Measurements from ENCODE around the gene SLC10A3.
"Not testable (repeated sequence)": the region's sequence is repeated elsewhere in the genome, so short reads cannot be mapped to it uniquely, and the experiment has no call there.

SLC10A3 gene

DNA sequence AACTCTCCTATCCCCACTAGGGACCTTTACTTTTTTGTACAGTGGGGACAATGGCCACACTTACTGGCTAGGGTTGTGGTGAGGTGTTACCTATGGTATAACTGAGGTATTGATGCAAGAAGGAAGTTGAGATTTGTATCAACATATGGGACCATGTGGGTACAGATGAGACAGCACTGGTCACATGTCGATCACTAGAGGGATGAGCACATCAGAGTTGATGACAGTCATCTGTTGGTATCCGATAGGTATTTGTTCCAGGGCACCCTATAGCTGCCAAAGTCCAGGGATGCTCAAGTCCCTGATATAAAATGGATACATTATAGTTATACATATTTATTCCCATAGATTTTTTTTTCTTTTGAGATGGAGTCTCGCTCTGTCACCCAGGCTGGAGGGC lies 12.6 kb upstream of the SLC10A3 start:
- Histone ChIP-seq H3K36me3 (ENCODE audit: insufficient read depth, low read length) (no peaks in the 10 kb centered on the region), H3K4me3 (no peak overlapping the region), H3K9ac (ENCODE audit: insufficient read length) (no peak overlapping the region), H3K9me3 (ENCODE audit: low read depth, low read length) (no peaks in the 10 kb centered on the region), H3K27ac (no peak overlapping the region)
- TF ChIP-seq POLR2AphosphoS5 (IDR thresholded peaks at IDR 0.05; ENCODE audit: borderline replicate concordance, low read depth, low read length) (no peak), FOXP2 (optimal IDR thresholded peaks at IDR 0.05; ENCODE audit: control extremely low read depth, extremely low read length, insufficient read depth) (no peak), EZH2 (IDR thresholded peaks at IDR 0.05) (no peak)
- no peak for DNase-seq (ENCODE audit: low read depth, low spot score)

DNA sequence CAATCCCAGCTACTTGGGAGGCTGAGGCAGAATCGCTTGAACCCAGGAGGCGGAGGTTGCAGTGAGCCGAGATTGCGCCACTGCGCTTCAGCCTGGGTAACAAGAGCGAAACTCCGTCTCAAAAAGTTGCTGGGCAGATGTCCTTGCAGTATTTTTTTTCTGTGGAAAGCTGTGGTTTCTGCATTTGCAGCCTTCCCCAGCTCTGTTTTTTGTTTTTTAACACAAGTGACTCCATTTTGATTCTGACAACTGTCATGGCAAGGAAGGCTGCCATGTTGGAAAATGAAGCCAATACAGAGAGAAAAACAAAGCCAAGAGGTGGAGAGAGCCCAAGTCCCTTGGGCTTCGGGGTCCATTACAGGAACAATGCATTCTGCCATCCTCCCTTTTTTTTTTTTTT lies 11.7 kb upstream of the SLC10A3 start:
- no peaks in the 10 kb centered on the region for H3K36me3 ChIP-seq (ENCODE audit: insufficient read depth, low read length)
- H3K9me3 ChIP-seq (ENCODE audit: low read depth, low read length), result no peaks in the 10 kb centered on the region
- H3K27ac ChIP-seq, result no peak overlapping the region
- H3K4me3 ChIP-seq, result no peak overlapping the region
- no peak for DNase-seq (ENCODE audit: low read depth, low spot score)
- H3K9ac ChIP-seq (ENCODE audit: insufficient read length), result no peak overlapping the region
- TF ChIP-seq EZH2 (IDR thresholded peaks at IDR 0.05) (no peak), POLR2AphosphoS5 (IDR thresholded peaks at IDR 0.05; ENCODE audit: borderline replicate concordance, low read depth, low read length) (no peak), FOXP2 (optimal IDR thresholded peaks at IDR 0.05; ENCODE audit: control extremely low read depth, extremely low read length, insufficient read depth) (no peak)

DNA sequence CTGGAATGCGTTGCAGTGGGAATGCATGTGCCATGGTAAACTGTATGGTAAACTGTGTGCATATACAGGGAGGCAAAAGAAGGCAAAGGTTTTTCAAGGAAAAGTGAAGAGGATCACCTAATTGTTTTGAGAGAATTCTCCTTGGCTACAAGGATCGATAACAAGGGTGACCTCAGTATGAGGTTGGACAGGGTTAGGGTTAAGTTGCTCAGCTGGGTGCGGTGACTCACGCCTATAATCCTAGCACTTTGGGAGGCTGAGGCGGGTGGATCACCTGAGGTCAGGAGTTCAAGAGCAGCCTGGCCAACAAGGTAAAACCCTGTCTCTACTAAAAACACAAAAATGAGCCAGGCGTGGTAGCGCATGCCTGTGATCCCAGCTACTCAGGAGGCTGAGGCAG lies 11.0 kb upstream of the SLC10A3 start:
- not testable (repeated sequence) for DNase-seq (ENCODE audit: low read depth, low spot score); H3K9ac ChIP-seq (ENCODE audit: insufficient read length); H3K27ac ChIP-seq; H3K9me3 ChIP-seq (ENCODE audit: low read depth, low read length); H3K36me3 ChIP-seq (ENCODE audit: insufficient read depth, low read length); H3K4me3 ChIP-seq

DNA sequence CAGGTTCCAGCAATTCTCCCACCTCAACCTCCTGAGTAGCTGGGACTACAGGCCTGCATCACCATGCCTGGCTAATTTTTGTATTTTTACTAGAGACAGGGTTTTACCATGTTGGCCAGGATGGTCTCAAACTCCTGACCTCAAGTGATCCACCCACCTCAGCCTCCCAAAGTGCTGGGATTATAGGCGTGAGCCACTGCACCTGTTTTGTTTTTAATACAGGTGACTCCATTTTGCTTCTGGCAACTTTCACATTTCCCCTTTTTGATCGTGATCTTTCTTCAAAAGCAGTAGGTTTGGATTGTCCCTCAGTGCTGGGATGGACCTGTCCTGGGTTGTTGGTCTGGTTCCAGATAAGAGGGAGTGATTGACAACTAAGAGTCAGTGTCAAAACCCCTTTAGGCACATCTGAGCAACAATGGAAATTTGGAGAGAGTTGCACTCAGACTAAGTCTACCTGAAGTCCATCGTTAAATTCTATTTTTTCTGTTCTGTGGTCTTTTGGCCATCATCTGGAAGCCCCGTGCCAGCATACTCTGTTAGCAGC lies 6.2 kb upstream of the SLC10A3 start:
- not testable (repeated sequence) for H3K27ac ChIP-seq; H3K9ac ChIP-seq (ENCODE audit: insufficient read length); H3K4me3 ChIP-seq; DNase-seq (ENCODE audit: low read depth, low spot score); H3K36me3 ChIP-seq (ENCODE audit: insufficient read depth, low read length); H3K9me3 ChIP-seq (ENCODE audit: low read depth, low read length)

DNA sequence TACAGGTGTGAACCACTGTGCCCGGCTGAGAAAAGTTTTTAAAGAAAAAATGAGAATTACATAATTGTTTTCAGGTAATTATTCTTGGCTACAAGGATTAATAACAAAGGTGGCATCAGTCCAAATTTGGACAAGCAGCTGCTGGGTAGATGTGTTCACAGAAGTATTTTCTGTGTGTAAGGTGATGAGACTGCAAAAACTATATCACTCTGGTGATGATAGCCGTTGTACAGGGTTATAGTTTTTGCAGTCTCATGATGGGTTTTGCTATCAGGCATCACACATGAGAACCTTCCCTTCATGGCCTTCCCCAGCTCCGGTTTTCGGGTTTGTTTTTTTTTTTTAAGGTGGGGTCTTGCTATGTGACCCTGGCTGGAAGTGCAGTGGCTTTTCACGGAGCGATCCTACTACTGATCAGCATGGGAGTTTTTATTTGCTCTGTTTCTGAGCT lies 5.1 kb upstream of the SLC10A3 start:
- Histone ChIP-seq H3K9me3 (ENCODE audit: low read depth, low read length) (no peaks in the 10 kb centered on the region), H3K4me3 (no peak overlapping the region), H3K36me3 (ENCODE audit: insufficient read depth, low read length) (no peaks in the 10 kb centered on the region), H3K27ac (no peak overlapping the region), H3K9ac (ENCODE audit: insufficient read length) (no peak overlapping the region)
- DNase-seq (ENCODE audit: low read depth, low spot score), result no peak
- TF ChIP-seq FOXP2 (optimal IDR thresholded peaks at IDR 0.05; ENCODE audit: control extremely low read depth, extremely low read length, insufficient read depth), result no peak

DNA sequence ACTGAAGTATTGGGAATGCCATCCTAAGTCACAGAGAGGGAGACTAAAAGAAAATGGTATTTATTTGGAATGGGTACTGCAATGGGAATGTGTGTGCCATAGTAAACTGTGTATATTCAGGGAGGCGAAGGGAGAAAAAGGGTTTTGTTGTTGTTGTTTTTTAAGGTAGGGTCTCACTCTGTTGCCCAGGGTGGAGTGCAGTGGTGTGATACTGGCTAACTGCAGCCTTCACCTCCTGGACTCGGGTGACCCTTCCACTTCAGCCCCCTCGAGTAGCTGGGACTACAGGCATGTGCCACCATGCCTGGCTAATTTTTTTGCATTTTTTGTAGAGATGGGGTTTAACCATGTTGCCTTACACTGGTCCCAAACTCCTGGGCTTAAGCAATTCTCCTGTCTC lies 4.3 kb upstream of the SLC10A3 start:
- DNase-seq (ENCODE audit: low read depth, low spot score), result no peak
- Histone ChIP-seq H3K4me3 (no peak overlapping the region), H3K9me3 (ENCODE audit: low read depth, low read length) (no peaks in the 10 kb centered on the region), H3K9ac (ENCODE audit: insufficient read length) (no peak overlapping the region), H3K36me3 (ENCODE audit: insufficient read depth, low read length) (no peaks in the 10 kb centered on the region), H3K27ac (no peak overlapping the region)
- TF ChIP-seq EZH2 (IDR thresholded peaks at IDR 0.05), result no peak
- TF ChIP-seq POLR2AphosphoS5 (IDR thresholded peaks at IDR 0.05; ENCODE audit: borderline replicate concordance, low read depth, low read length), result no peak
- TF ChIP-seq FOXP2 (optimal IDR thresholded peaks at IDR 0.05; ENCODE audit: control extremely low read depth, extremely low read length, insufficient read depth), result no peak

DNA sequence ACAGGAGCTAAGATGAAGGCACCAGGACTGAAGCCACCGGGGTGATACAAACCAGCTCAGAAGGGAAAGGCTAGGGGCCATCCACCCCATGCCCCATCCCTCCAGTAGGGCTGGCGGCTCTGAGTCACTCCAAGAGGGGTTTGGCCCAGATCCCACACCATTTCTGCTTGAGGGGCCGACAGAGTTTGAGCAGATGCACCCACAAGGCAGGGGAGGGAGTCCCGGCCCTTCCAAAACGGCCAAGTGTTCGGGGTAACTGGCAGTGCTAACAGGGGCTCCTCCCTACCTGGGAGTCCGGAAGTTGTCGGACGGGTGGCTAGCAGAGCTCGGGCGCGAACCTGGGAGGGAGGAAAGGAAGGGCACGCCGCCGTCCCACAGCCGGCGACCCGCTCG lies 412 bp downstream of the SLC10A3 start:
- no peak for TF ChIP-seq EZH2 (IDR thresholded peaks at IDR 0.05)
- TF ChIP-seq POLR2AphosphoS5 (IDR thresholded peaks at IDR 0.05; ENCODE audit: borderline replicate concordance, low read depth, low read length), result no peak
- no peak for TF ChIP-seq FOXP2 (optimal IDR thresholded peaks at IDR 0.05; ENCODE audit: control extremely low read depth, extremely low read length, insufficient read depth)
- Histone ChIP-seq H3K27ac (no peak overlapping the region), H3K4me3 (peak overlapping the region; percentile 79), H3K9ac (ENCODE audit: insufficient read length) (peak overlapping the region; percentile 65), H3K9me3 (ENCODE audit: low read depth, low read length) (no peaks in the 10 kb centered on the region), H3K36me3 (ENCODE audit: insufficient read depth, low read length) (peaks cover 2% of the 10 kb centered on the region; the same call in 1 of the 2 replicates)
- no peak for DNase-seq (ENCODE audit: low read depth, low spot score)

DNA sequence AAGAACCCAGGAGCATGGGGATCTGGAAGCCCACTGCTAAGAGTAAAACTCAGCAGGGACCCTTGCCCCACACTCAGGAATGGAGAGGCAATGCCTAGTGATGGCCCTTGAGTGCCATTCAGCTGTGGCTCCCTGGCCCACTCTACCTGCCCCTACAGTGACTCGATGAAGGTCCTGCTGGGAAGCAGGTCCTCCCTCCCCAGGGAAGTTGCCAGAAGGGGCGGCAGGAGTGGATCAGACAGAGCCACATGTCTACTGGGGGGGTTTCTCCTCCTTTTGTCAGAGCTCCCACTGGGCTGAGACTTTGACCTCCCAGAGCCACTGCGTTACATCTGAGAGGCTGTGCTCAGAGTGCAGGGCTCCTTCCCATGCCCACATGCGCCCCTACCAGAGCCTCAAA lies 1.2 kb downstream of the SLC10A3 start:
- Histone ChIP-seq H3K9me3 (ENCODE audit: low read depth, low read length) (no peaks in the 10 kb centered on the region), H3K4me3 (peak overlapping the region; percentile 79), H3K36me3 (ENCODE audit: insufficient read depth, low read length) (peaks cover 7% of the 10 kb centered on the region; the same call in 1 of the 2 replicates), H3K27ac (no peak overlapping the region), H3K9ac (ENCODE audit: insufficient read length) (no peak overlapping the region)
- TF ChIP-seq POLR2AphosphoS5 (IDR thresholded peaks at IDR 0.05; ENCODE audit: borderline replicate concordance, low read depth, low read length), result no peak
- no peak for TF ChIP-seq EZH2 (IDR thresholded peaks at IDR 0.05)
- no peak for TF ChIP-seq FOXP2 (optimal IDR thresholded peaks at IDR 0.05; ENCODE audit: control extremely low read depth, extremely low read length, insufficient read depth)
- no peak for DNase-seq (ENCODE audit: low read depth, low spot score)

DNA sequence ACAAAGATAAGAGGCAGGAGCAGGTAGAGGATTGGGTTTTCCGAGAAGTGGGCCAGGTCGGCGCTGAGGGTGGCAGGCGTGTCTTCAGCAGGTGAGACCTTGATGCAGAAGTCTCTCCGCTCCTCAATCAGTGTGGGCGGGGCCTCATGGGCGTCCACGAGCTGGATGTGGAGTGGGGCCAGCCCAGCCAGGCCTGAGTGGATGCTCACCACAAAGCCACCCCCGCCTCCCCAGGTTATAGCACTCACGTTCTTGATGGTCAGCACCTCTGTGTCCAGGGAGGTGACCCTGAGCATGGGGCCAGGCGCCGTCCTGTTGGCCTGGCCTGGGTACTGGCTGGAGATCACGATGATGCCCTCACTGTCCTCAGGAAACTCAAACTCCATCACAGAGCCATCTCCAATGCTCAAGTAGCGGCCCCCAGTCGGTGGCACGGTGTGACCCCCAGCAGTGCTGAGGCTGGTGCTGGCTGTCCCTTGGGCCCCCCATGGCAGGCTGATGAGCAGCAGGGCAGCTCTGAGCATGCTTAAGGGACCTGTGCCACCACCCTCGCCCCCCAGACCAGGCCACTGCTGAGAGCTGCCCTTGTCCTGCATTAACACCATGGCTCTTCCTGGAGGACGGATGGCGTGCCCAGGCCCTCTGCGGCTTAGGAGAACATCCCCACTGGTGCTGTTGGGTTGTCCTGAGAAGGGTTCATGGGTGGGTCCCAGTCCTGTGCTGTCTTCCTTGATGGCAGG lies 1.9 kb downstream of the SLC10A3 start:
- no peak overlapping the region for H3K4me3 ChIP-seq
- no peak for TF ChIP-seq EZH2 (IDR thresholded peaks at IDR 0.05)
- no peak for TF ChIP-seq FOXP2 (optimal IDR thresholded peaks at IDR 0.05; ENCODE audit: control extremely low read depth, extremely low read length, insufficient read depth)
- TF ChIP-seq POLR2AphosphoS5 (IDR thresholded peaks at IDR 0.05; ENCODE audit: borderline replicate concordance, low read depth, low read length), result no peak

More for the DNA sequence above, 1.9 kb downstream of the SLC10A3 start:
- Histone ChIP-seq H3K27ac (no peak overlapping the region), H3K36me3 (ENCODE audit: insufficient read depth, low read length) (peaks cover 7% of the 10 kb centered on the region; the same call in 1 of the 2 replicates), H3K9me3 (ENCODE audit: low read depth, low read length) (no peaks in the 10 kb centered on the region), H3K9ac (ENCODE audit: insufficient read length) (no peak overlapping the region)
- DNase-seq (ENCODE audit: low read depth, low spot score), result no peak

Measured in SK-N-MC (cell line).